ENCODE results near the gene SDC3. TPM values are rescaled to one million over a fixed set of nuclear protein-coding genes. Genes with fewer than 3 reads are reported as not detected.

The SDC3 gene
- polyA plus RNA-seq, 1 experiment, result 18.0 TPM

GRCh38 chr1:30866594-30866993 lies 42.0 kb downstream of the SDC3 start:
- ChIA-PET POLR2A (no interaction called here), CTCF (interaction anchor here (0.8 to 1.2 kb wide), 3 partner anchors 10 to 45 kb away, joined by 3 read pairs; no protein-coding TSS in a partner anchor)
- DNase-seq (ENCODE audit: low read depth), result no peak
- TF ChIP-seq CTCF (IDR thresholded peaks at IDR 0.05; ENCODE audit: insufficient read depth, low read depth, low read length), result no peak
- H3K27me3 ChIP-seq (ENCODE audit: control insufficient read depth, insufficient read depth, low read length), result no peaks in the 10 kb centered on the region
- H3K4me3 ChIP-seq (ENCODE audit: low read depth, low read length), result no peak overlapping the region
- H3K36me3 ChIP-seq (ENCODE audit: control insufficient read depth, insufficient read depth, low read length), result no peaks in the 10 kb centered on the region; the same call in 1 of the 2 replicates

DNA sequence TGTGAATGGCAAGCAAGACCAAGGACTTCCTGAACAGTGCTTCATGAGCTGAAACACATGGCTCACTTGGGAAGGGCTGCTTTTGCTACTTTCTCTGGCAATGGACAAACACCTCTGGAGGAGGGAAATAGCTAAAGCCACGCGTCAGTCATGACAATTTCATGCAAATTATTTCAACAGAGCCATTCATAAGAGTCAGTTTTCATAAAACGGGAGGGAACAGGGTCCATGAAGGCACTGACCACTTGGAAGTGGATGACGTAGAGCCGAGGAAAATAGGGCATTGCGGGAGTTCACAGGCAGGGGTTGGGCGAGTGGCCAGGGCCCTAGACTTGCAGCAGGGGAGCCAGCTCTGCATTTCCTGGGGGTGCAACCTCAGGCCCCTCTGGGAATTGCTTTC lies 43.9 kb downstream of the SDC3 start:
- no peak for TF ChIP-seq CTCF (IDR thresholded peaks at IDR 0.05; ENCODE audit: insufficient read depth, low read depth, low read length)
- no peak overlapping the region for H3K4me3 ChIP-seq (ENCODE audit: low read depth, low read length)
- ChIA-PET POLR2A (no interaction called here), CTCF (interaction anchor here (0.9 kb wide), 1 partner anchor 46 kb away, joined by 3 read pairs; no protein-coding TSS in a partner anchor)
- H3K36me3 ChIP-seq (ENCODE audit: control insufficient read depth, insufficient read depth, low read length), result no peaks in the 10 kb centered on the region
- no peak for DNase-seq (ENCODE audit: low read depth)
- no peaks in the 10 kb centered on the region for H3K27me3 ChIP-seq (ENCODE audit: control insufficient read depth, insufficient read depth, low read length)

GRCh38 chr1:30863858-30864604 lies 44.5 kb downstream of the SDC3 start:
- Histone ChIP-seq H3K36me3 (ENCODE audit: control insufficient read depth, insufficient read depth, low read length) (no peaks in the 10 kb centered on the region), H3K27me3 (ENCODE audit: control insufficient read depth, insufficient read depth, low read length) (no peaks in the 10 kb centered on the region), H3K4me3 (ENCODE audit: low read depth, low read length) (no peak overlapping the region)
- TF ChIP-seq CTCF (IDR thresholded peaks at IDR 0.05; ENCODE audit: insufficient read depth, low read depth, low read length), result no peak
- ChIA-PET CTCF (interaction anchor here (0.7 to 1.8 kb wide), 4 partner anchors 13 to 61 kb away, joined by 3 to 4 read pairs (median 3); no protein-coding TSS in a partner anchor), POLR2A (interaction anchor here (0.6 kb wide), 1 partner anchor 129 kb away, joined by 4 read pairs; no protein-coding TSS in a partner anchor)
- DNase-seq (ENCODE audit: low read depth), result no peak

DNA sequence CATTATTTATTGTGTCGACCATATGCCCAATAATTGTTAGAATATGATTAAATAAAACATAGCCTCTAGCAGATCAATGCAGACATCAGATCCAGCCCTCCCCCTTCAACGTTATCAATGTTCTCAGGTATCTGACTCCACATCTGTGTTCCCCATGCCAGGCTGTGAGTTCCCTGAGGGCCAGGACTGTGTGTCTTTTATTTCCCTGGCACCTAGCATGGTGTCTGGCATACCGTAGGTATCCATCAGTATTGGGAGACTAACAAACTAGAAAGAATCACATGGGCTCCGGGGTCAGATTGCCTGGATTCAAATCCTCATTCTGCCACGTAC lies 48.3 kb downstream of the SDC3 start:
- no peak for TF ChIP-seq CTCF (IDR thresholded peaks at IDR 0.05; ENCODE audit: insufficient read depth, low read depth, low read length)
- CTCF ChIA-PET, result no interaction called here
- H3K36me3 ChIP-seq (ENCODE audit: control insufficient read depth, insufficient read depth, low read length), result no peaks in the 10 kb centered on the region
- no peak overlapping the region for H3K4me3 ChIP-seq (ENCODE audit: low read depth, low read length)
- H3K27me3 ChIP-seq (ENCODE audit: control insufficient read depth, insufficient read depth, low read length), result no peaks in the 10 kb centered on the region
- no peak for DNase-seq (ENCODE audit: low read depth)
- POLR2A ChIA-PET, result no interaction called here

- ChIA-PET POLR2A (no interaction called here), CTCF (interaction anchor here (1.7 to 1.8 kb wide), 2 partner anchors 16 to 53 kb away, joined by 4 to 13 read pairs; no protein-coding TSS in a partner anchor)
- H3K36me3 ChIP-seq (ENCODE audit: control insufficient read depth, insufficient read depth, low read length), result no peaks in the 10 kb centered on the region
- H3K4me3 ChIP-seq (ENCODE audit: low read depth, low read length), result no peak overlapping the region
- no peaks in the 10 kb centered on the region for H3K27me3 ChIP-seq (ENCODE audit: control insufficient read depth, insufficient read depth, low read length)
- DNase-seq (ENCODE audit: low read depth), result no peak
- no peak for TF ChIP-seq CTCF (IDR thresholded peaks at IDR 0.05; ENCODE audit: insufficient read depth, low read depth, low read length)
Observed at GRCh38 chr1:30857964-30858363, 50.6 kb downstream of the SDC3 start.
